HG02884 (cell line): Measurements from ENCODE around the gene ACTRT2.

Experiments used
- ATAC-seq: cut with Tn5 transposase; IDR thresholded peaks from one replicate; pipeline ENCODE4 v1.9.1; 2021; ENCODE audit warnings: mild to moderate bottlenecking, moderate library complexity; ENCODE audit not compliant: unreplicated experiment

ACTRT2 gene

GRCh38 chr1:3016641-3017439, 4.4 kb upstream of the ACTRT2 start:
- ATAC-seq, result no peak

- ATAC-seq, result no peak
Measured at GRCh38 chr1:3017440-3018050, 3.7 kb upstream of the ACTRT2 start.

- ATAC-seq, result no peak
Measured at GRCh38 chr1:3018051-3018471, 3.2 kb upstream of the ACTRT2 start.

GRCh38 chr1:3018576-3018975, 2.7 kb upstream of the ACTRT2 start:
- no peak for ATAC-seq

- no peak for ATAC-seq
Measured at GRCh38 chr1:3019007-3019515, 2.2 kb upstream of the ACTRT2 start.

- ATAC-seq, result no peak
Measured at GRCh38 chr1:3019516-3020051, 1.7 kb upstream of the ACTRT2 start.

GRCh38 chr1:3020263-3020909, 881 bp upstream of the ACTRT2 start:
- ATAC-seq, result no peak

- ATAC-seq, result no peak
Measured at GRCh38 chr1:3021801-3022401, 634 bp downstream of the ACTRT2 start.

- ATAC-seq, result no peak
Measured at GRCh38 chr1:3022511-3022973, 1.3 kb downstream of the ACTRT2 start.

GRCh38 chr1:3022976-3023375, 1.7 kb downstream of the ACTRT2 start:
- ATAC-seq, result no peak

- no peak for ATAC-seq
Measured at GRCh38 chr1:3024019-3024418, 2.8 kb downstream of the ACTRT2 start.

GRCh38 chr1:3024588-3024987, 3.3 kb downstream of the ACTRT2 start:
- no peak for ATAC-seq

- ATAC-seq, result no peak
Measured at GRCh38 chr1:3026124-3026523, 4.9 kb downstream of the ACTRT2 start.

- no peak for ATAC-seq
Measured at GRCh38 chr1:3026581-3027391, 5.5 kb downstream of the ACTRT2 start.

- no peak for ATAC-seq
Measured at GRCh38 chr1:3027611-3028371, 6.5 kb downstream of the ACTRT2 start.

GRCh38 chr1:3028531-3029282, 7.4 kb downstream of the ACTRT2 start:
- no peak for ATAC-seq

GRCh38 chr1:3029481-3029961, 8.3 kb downstream of the ACTRT2 start:
- ATAC-seq, result no peak

- ATAC-seq, result no peak
Measured at GRCh38 chr1:3029991-3030662, 8.9 kb downstream of the ACTRT2 start.
